AG09319 (cell line): ENCODE data around the gene TIAM2.
"Not testable (repeated sequence)": the region's sequence is repeated elsewhere in the genome, so short reads cannot be mapped to it uniquely, and the experiment has no call there.

ENCODE experiments used
- DNase-seq: peaks from one replicate; pipeline ENCODE4 v3.0.0-alpha.2; 2010; ENCODE audit warnings: low read depth; ENCODE audit errors: extremely low read depth
- TF ChIP-seq, protein P1 (sequence below): IDR thresholded peaks from 2 replicates; pipeline ENCODE4 v1.5.1; 2011; ENCODE audit warnings: low read depth, mild to moderate bottlenecking, inconsistent platforms, low read length, moderate library complexity

TIAM2 gene

DNA sequence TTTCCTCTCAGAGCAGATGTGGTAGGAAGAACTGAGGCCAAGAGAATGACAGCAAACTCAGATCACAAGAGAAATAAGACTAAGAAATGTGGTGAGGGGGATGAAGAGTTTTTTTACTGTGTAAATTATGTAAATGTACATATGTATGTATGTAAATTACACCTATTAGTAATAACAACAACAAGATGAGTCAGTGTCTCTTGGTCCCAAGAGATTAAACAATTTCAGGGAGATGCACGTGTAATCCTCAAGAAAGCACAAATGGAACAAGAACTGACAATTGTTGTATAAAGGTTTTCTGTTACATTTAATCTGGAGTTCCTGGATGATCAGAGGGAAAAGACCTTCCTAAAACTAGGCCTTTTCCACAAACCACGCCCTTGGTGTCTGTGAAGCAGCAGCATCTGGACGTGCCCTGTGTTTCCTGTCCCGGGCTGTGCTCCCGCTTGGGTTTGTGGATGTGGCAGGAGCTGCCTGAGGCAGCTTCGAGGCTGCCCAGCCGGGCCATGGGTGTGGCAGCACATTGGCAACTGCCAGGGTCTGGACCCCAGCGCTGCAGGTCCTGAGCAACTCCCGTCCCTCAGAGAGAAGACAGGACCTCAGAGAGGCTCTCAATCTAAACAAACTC, 269.7 kb downstream of the TIAM2 start:
- TF ChIP-seq, protein P1, sequence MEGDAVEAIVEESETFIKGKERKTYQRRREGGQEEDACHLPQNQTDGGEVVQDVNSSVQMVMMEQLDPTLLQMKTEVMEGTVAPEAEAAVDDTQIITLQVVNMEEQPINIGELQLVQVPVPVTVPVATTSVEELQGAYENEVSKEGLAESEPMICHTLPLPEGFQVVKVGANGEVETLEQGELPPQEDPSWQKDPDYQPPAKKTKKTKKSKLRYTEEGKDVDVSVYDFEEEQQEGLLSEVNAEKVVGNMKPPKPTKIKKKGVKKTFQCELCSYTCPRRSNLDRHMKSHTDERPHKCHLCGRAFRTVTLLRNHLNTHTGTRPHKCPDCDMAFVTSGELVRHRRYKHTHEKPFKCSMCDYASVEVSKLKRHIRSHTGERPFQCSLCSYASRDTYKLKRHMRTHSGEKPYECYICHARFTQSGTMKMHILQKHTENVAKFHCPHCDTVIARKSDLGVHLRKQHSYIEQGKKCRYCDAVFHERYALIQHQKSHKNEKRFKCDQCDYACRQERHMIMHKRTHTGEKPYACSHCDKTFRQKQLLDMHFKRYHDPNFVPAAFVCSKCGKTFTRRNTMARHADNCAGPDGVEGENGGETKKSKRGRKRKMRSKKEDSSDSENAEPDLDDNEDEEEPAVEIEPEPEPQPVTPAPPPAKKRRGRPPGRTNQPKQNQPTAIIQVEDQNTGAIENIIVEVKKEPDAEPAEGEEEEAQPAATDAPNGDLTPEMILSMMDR, result no peak

DNA sequence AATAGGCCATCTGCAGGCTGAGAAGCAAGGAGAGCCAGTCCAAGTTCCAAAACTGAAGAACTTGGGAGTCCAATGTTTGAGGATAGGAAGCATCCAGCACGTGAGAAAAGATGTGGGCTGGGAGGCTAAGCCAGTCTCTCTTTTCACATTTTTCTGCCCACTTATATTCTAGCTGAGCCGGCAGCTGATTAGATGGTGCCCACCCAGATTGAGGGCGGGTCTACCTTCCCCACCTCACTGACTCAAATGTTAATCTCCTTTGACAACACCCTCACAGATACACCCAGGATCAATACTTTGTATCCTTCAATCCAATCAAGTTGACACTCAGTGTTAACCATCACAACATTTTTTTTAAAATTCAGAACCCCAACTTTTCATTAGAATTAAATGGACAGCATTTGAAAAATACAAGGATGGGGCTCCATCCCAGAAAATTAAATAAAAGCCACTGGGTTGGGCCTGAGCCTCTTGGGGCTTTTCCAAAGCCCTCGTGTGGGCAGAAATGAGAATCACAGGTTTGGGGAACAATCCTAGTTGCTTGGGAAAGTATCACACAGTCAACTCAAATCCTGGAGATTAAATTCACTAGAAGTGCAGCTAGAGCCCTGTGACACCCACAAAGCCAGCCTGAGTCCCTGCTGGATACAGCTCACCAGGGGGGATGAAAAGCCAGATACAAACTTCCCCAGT, 270.9 kb downstream of the TIAM2 start:
- TF ChIP-seq, protein P1, result no peak; the same call in none of the 2 replicates
- no peak for DNase-seq

More for the DNA sequence above, 269.7 kb downstream of the TIAM2 start:
- no peak for DNase-seq

DNA sequence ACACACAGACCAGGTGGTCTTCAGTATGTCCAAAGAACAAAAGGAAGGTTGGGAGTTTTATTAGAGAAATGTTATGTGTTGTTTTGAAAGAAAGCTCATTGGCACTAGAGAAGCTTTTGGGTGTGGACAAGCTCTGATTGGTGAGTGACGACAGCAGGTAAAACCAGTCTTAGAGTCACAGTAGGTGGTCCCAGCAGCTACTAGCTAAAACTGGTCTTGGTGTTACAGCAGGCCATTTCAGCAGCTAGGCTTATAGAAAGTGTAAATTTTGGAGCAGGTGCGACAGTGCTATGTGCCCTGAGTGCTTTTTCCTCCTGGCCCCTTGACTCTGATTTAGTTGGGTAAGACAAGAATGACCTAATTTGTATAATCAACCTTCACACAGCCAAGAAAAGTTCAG, 272.3 kb downstream of the TIAM2 start:
- TF ChIP-seq, protein P1, result no peak
- no peak for DNase-seq

DNA sequence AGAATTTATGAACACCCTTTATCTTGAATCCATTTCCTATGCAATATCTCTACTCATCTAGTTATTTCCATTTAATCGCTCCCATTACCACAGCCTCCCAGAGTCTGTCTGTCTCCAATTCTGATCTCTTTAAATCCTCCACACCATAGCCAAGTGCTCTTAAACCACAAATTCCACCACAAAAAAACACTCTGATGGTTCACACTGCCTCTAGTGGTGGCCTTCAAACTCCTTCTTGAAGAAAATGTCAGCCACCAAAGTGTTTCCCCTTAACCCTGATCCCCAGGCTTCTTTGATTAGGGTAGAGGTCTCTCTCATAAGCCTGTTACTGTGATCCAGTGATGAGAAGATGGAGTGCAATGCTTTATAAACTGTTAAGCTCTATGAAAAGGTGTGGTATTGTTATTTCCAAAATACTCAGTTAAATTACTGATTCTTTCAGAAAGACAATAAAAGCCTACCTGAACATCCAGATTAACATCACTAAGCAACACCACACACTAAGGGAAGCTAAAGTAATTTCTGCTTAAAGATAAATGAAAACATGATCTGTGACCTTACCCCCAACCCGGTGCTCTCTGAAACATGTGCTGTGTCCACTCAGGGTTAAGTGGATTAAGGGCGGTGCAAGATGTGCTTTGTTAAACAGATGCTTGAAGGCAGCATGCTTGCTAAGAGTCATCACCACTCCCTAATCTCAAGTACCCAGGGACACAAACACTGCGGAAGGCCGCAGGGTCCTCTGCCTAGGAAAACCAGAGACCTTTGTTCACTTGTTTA, 273.2 kb downstream of the TIAM2 start:
- DNase-seq, result not testable (repeated sequence)

DNA sequence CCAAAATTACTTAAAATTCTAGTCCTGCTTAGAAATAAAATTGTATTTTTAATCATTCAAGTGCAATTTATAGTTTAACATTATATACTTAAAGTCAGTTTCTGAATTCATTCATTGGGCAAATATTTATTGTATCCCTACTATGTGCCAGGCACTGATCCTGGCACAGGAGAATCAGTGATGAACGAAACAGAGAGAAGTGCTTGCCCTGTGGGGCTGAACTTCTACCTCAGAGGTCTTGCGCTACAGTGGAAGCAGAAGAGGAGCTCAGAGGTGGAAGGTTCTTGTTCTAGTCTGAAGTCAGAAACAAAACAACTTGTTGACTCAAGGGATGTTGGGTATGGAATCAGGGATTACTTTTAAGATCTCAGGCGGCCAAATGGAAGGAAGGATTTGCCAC, 274.6 kb downstream of the TIAM2 start:
- TF ChIP-seq, protein P1, result no peak
- DNase-seq, result no peak

More for the DNA sequence above, 273.2 kb downstream of the TIAM2 start:
- TF ChIP-seq, protein P1, result peak; percentile 46

DNA sequence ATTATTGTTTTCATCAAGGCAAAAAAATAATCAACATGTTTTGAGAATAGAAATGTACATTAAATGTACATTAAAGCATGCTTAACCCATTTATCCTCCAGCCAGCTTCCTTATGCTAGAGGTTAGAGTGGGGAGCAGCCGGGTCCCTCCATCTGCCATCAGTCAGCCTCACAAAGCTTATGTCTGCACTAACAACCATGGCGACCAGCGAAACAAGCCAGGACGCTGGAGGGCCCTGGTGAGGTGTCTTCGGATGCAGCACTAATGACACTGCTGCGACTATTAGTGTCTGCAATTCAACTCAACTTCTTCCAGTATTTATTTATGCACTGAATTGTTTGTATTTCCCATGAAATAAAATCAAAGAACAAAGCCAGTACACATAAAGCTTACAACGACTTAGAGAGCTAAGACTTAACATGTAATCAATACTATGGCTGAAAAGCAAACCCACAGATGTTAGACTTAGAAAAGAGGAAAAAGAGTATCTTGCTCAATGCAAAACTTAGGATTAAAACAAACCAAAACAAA, 275.5 kb downstream of the TIAM2 start:
- TF ChIP-seq, protein P1, result no peak

More for the DNA sequence above, 275.5 kb downstream of the TIAM2 start:
- no peak for DNase-seq
